Memory B cell (primary cell): ENCODE results near the gene PFKFB4.

ENCODE experiments used
- ATAC-seq: fragments of 150-1000 bp; cut with Tn5 transposase; 2 replicates; pipeline ENCODE4 v1.10.0; 2021; ENCODE audit warnings: low read depth, mild to moderate bottlenecking, moderate library complexity
- DNase-seq, 2 donors: peaks; one replicate each; pipeline ENCODE4 v3.0.0; 2022; ENCODE audit warnings: low spot score in 2 of 2
- H3K27ac Mint-ChIP-seq: one replicate; pipeline ENCODE4 v1.8.0; 2022; ENCODE audit warnings: mild to moderate bottlenecking, moderate library complexity, mixed read lengths
- H3K27me3 Mint-ChIP-seq: one replicate; pipeline ENCODE4 v1.8.0; 2022; ENCODE audit warnings: mixed read lengths
- H3K36me3 Mint-ChIP-seq: one replicate; pipeline ENCODE4 v1.8.0; 2022; ENCODE audit warnings: mild to moderate bottlenecking, mixed read lengths
- H3K4me1 Mint-ChIP-seq: one replicate; pipeline ENCODE4 v1.8.0; 2022; ENCODE audit warnings: mixed read lengths
- H3K4me3 Mint-ChIP-seq: one replicate; pipeline ENCODE4 v1.8.0; 2022; ENCODE audit warnings: mild to moderate bottlenecking, moderate library complexity, mixed read lengths
- H3K9me3 Mint-ChIP-seq: one replicate; pipeline ENCODE4 v1.8.0; 2022; ENCODE audit warnings: mixed read lengths

Gene PFKFB4

DNA sequence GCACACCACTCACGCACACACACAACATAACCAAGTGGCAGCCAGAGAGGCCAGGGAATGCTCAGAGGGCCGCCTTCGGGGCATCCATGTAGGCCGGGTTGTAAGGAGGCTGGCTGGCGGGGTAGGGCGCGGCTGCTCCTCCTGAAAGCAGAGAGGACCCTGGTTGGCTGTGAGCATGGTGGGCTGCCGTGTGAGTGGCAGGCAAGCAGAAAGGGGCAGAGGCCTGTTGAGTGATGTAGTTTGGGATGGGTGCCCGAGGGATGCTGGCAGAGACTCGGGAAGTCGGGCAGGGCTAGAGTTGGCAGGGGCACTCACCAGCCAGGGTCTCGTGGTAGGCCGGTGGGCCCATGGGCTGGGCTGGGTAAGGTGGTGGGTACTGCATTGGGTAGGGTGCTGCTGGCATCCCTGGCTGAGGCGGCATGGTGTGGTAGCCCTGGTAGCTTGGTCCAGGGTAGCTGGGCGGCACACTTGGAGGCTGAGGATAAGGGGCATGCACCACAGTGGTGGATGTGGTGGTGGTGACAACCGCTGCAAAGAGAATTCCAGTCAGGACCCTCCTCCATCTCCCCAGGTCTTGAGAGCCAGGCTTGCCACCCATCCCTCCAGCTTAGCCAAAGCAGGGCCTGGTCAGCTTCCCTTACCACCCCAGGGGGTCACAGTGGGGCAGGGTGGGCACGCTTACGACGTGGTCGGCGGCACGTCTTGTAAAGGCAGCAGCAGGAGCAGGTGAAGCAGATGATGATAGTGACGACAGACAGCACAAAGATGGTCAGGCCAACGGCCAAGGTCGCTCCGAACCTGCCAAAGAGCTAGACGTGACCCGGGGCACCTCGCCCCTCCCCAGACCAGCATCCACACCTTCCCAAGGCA is 87.3 kb downstream of the PFKFB4 start:
- Mint-ChIP-seq H3K27me3 (no peaks in the 10 kb centered on the region), H3K4me3 (peak overlapping the region; percentile 53), H3K36me3 (peaks cover 10% of the 10 kb centered on the region), H3K9me3 (no peaks in the 10 kb centered on the region), H3K27ac (peak overlapping the region; percentile 90), H3K4me1 (peaks cover 38% of the 10 kb centered on the region)
- no peak for DNase-seq
- ATAC-seq = no peak

DNA sequence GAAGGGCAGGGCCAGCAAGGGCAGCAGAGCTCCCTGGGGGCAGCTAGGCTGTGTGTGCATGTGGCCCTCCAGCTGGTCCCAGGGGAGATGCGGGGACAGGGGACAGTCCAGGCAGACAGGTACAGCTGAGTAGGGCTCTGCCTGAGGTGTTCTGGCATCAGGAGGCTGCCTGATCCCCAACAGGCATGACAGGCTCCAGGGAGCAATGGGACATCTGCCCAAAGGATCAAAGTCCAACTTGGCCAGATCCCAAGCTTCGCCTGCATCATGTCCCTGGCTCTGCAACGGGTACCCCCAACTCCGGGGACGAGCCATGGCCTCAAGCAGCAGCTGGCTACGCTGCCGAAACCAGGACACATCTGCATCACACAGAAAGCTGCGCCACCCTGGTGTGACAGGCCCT is 88.3 kb downstream of the PFKFB4 start:
- DNase-seq (no peak), ATAC-seq (no peak)
- Mint-ChIP-seq H3K9me3 (no peaks in the 10 kb centered on the region), H3K36me3 (peaks cover 10% of the 10 kb centered on the region), H3K27ac (peak overlapping the region; percentile 95), H3K4me1 (peaks cover 36% of the 10 kb centered on the region), H3K27me3 (no peaks in the 10 kb centered on the region), H3K4me3 (peak overlapping the region; percentile 93)
